Endodermal cell (in vitro differentiated cells): ENCODE measurements around the gene FKBP15. TPM values are rescaled to one million over a fixed set of nuclear protein-coding genes. Genes with fewer than 3 reads are reported as not detected.

Source experiments
- DNase-seq: peaks from one replicate; pipeline ENCODE4 v3.0.0-alpha.2; 2017
- H3K27ac ChIP-seq: 2 replicates; pipeline ENCODE4 v1.5.1; 2013; ENCODE audit warnings: mild to moderate bottlenecking, low read depth, low read length, moderate library complexity
- H3K27me3 ChIP-seq: 2 replicates; pipeline ENCODE4 v1.6.1; 2013; ENCODE audit warnings: mild to moderate bottlenecking, low read length, moderate library complexity; ENCODE audit not compliant: insufficient read depth, control insufficient read depth, poor library complexity, severe bottlenecking
- H3K36me3 ChIP-seq: 2 replicates; pipeline ENCODE4 v1.7.0; 2013; ENCODE audit warnings: mild to moderate bottlenecking, low read length, moderate library complexity; ENCODE audit not compliant: control insufficient read depth, insufficient read depth
- H3K4me1 ChIP-seq: one replicate; pipeline ENCODE4 v1.7.0; 2013; ENCODE audit warnings: low read length; ENCODE audit not compliant: control insufficient read depth, insufficient read depth
- H3K4me3 ChIP-seq: 2 replicates; pipeline ENCODE4 v1.5.1; 2013; ENCODE audit warnings: mild to moderate bottlenecking, low read length, moderate library complexity
- H3K9ac ChIP-seq: 2 replicates; pipeline ENCODE4 v1.6.1; 2013; ENCODE audit warnings: mild to moderate bottlenecking, low read length, moderate library complexity; ENCODE audit not compliant: poor library complexity, severe bottlenecking; ENCODE audit errors: extremely low read depth
- H3K9me3 ChIP-seq: 2 replicates; pipeline ENCODE4 v1.6.1; 2013; ENCODE audit warnings: mild to moderate bottlenecking, low read length, moderate library complexity; ENCODE audit not compliant: control insufficient read depth
- H3K27ac Mint-ChIP-seq: 2 replicates; pipeline ENCODE4 v1.8.0; 2020; ENCODE audit warnings: mixed read lengths
- H3K27me3 Mint-ChIP-seq: 2 replicates; pipeline ENCODE4 v1.8.0; 2021; ENCODE audit warnings: mild to moderate bottlenecking, mixed read lengths; ENCODE audit not compliant: insufficient read depth
- H3K36me3 Mint-ChIP-seq: 2 replicates; pipeline ENCODE4 v1.8.0; 2020; ENCODE audit warnings: low read depth, mixed read lengths
- H3K4me1 Mint-ChIP-seq: 2 replicates; pipeline ENCODE4 v1.8.0; 2020; ENCODE audit warnings: mixed read lengths
- H3K4me3 Mint-ChIP-seq: 2 replicates; pipeline ENCODE4 v1.8.0; 2020; ENCODE audit warnings: mild to moderate bottlenecking, moderate library complexity, mixed read lengths
- H3K9me3 Mint-ChIP-seq: 2 replicates; pipeline ENCODE4 v1.8.0; 2020; ENCODE audit warnings: mild to moderate bottlenecking, mixed read lengths
- WGBS, 2 experiments: methylation state at CpG; one replicate each; pipeline versions ENCODE4 v1.1.5 to v1.1.7; 2013; ENCODE audit warnings: missing lambda C conversion rate in 2 of 2, mixed read lengths in 1 of 2; ENCODE audit not compliant: insufficient coverage in 1 of 2, insufficient read length in 1 of 2; 5-methylcytosine and 5-hydroxymethylcytosine counted together
- total RNA-seq, 2 donors: library from RNA; stranded (reverse); fragmentation: NEBNext Ultra II Directional in 1 of 2; extraction: Animal tissue kit (Norgen Biotek cat#: 25700) in 1 of 2; gene quantifications; 2 replicates in 1 of 2; 3 replicates in 1 of 2; pipeline ENCODE4 v1.2.1, GENCODE V29; 2021
- TF ChIP-seq, protein P1 (sequence below): fragments of 200-600 bp; sonication (generic); conservative IDR thresholded peaks from 2 replicates; pipeline ENCODE4 v1.5.0; 2021; ENCODE audit warnings: antibody characterized with exemption, mild to moderate bottlenecking

The FKBP15 gene
- total RNA-seq, 2 donors from 2014 or later, result 17.1 to 19.6 TPM

DNA sequence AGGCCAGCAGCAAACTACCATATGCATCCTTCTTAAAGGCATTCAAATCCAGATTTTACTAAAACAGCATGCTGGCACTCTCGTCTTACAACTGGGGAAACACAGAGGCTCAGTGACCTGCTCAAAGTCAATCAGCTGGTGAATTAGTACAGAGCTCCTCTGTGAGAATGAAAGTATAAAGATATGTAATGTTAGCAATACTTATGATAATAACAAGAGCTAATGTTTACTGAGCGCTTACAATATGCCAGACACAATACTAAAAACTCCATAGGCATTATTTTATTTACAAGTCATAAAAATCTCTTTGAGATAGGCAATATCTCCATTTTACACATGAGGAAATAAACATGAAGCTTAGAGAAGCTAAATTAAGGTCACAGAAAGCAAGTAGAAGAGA is 28.6 kb downstream of the FKBP15 start:
- H3K9me3 ChIP-seq, result no peaks in the 10 kb centered on the region
- no peaks in the 10 kb centered on the region for H3K9me3 Mint-ChIP-seq
- TF ChIP-seq, protein P1, sequence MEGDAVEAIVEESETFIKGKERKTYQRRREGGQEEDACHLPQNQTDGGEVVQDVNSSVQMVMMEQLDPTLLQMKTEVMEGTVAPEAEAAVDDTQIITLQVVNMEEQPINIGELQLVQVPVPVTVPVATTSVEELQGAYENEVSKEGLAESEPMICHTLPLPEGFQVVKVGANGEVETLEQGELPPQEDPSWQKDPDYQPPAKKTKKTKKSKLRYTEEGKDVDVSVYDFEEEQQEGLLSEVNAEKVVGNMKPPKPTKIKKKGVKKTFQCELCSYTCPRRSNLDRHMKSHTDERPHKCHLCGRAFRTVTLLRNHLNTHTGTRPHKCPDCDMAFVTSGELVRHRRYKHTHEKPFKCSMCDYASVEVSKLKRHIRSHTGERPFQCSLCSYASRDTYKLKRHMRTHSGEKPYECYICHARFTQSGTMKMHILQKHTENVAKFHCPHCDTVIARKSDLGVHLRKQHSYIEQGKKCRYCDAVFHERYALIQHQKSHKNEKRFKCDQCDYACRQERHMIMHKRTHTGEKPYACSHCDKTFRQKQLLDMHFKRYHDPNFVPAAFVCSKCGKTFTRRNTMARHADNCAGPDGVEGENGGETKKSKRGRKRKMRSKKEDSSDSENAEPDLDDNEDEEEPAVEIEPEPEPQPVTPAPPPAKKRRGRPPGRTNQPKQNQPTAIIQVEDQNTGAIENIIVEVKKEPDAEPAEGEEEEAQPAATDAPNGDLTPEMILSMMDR, result no peak
- H3K9ac ChIP-seq, result no peak overlapping the region
- no peak overlapping the region for H3K27ac Mint-ChIP-seq
- no peak for DNase-seq
- 52 to 100% methylated on average over 1 to 2 of the region's 2 CpGs for WGBS, 2 experiments
- peaks cover 3% of the 10 kb centered on the region for H3K4me1 ChIP-seq
- H3K4me3 Mint-ChIP-seq, result no peak overlapping the region
- peaks cover 27% of the 10 kb centered on the region for H3K36me3 Mint-ChIP-seq
- no peaks in the 10 kb centered on the region for H3K4me1 Mint-ChIP-seq
- H3K27ac ChIP-seq, result no peak overlapping the region
- no peaks in the 10 kb centered on the region for H3K27me3 ChIP-seq
- no peak overlapping the region for H3K4me3 ChIP-seq
- H3K27me3 Mint-ChIP-seq, result no peaks in the 10 kb centered on the region
- H3K36me3 ChIP-seq, result peaks cover 66% of the 10 kb centered on the region

DNA sequence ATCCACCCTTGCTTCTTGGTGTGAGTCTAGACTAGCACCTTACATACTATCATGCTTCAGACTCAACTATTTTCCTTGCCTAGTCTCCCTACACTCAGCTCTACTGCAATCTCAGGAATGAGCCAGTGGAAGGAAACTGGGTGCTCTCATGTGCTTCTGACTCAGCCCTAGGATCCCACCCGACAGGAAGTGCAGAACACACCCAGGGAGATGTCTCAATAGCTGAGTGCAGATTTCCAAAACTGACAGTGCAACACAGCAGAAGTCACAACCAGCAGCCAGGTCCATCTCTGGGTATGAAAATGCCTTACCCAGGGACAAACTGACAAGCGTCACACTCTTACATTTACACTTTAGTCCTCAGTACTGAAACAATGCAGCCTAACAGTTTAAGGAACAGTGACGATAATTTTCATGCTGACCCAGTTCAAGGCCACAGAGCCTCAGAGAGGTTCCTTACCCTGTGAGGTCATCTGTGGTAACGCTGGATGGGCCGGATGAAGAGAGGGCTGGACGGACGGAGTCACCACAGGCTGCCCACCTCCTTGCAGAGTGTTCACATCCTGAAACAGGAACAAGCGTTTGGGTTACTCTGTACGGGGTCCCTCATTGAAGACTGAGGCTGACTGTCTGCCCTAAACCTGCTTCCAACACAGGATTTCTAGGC is 33.0 kb downstream of the FKBP15 start:
- peaks cover 3% of the 10 kb centered on the region for H3K4me1 ChIP-seq
- DNase-seq, result no peak
- Mint-ChIP-seq H3K9me3 (no peaks in the 10 kb centered on the region), H3K36me3 (peaks cover 28% of the 10 kb centered on the region), H3K4me3 (no peak overlapping the region), H3K4me1 (no peaks in the 10 kb centered on the region), H3K27ac (no peak overlapping the region), H3K27me3 (no peaks in the 10 kb centered on the region)
- no peaks in the 10 kb centered on the region for H3K27me3 ChIP-seq
- H3K9ac ChIP-seq, result no peak overlapping the region
- no peaks in the 10 kb centered on the region for H3K9me3 ChIP-seq
- H3K36me3 ChIP-seq, result peaks cover 84% of the 10 kb centered on the region
- TF ChIP-seq, protein P1, result no peak
- no peak overlapping the region for H3K4me3 ChIP-seq
- no peak overlapping the region for H3K27ac ChIP-seq
- 90 to 95% methylated on average over 4 to 9 of the region's 9 CpGs for WGBS, 2 experiments

DNA sequence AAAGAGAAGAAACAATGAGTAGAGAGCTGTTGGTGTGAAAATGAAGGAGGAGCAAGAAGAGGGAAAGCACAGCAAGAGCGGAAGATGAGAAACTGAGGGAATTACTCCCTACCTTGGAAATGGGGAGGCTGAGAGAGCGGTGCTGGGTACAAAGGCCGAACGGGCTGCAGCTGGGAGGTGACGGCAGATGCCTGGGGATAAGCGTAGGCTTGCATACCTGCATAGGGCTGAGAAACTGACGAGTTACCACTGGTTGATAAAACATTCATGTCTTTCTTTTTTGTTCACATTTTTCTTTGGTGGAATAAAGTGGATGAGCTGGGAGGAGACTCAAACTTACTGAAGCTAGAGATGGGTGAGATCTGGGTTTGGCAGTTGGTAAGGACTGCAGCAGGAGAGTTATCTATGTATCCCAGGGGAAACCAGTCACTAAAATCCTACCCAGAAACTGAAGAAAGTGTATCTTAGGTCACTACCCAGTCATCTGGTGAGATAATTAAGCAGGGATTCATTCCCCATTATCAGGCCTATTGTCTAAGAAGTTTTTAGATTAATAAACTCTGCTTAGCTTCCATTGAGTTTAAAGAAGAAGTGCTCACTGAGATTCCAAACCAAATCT is 34.8 kb downstream of the FKBP15 start:
- H3K36me3 ChIP-seq, result peaks cover 85% of the 10 kb centered on the region
- no peak overlapping the region for H3K4me3 ChIP-seq
- Mint-ChIP-seq H3K4me1 (no peaks in the 10 kb centered on the region), H3K36me3 (peaks cover 37% of the 10 kb centered on the region), H3K27me3 (no peaks in the 10 kb centered on the region), H3K9me3 (no peaks in the 10 kb centered on the region), H3K4me3 (no peak overlapping the region), H3K27ac (no peak overlapping the region)
- H3K9me3 ChIP-seq, result no peaks in the 10 kb centered on the region
- H3K27me3 ChIP-seq, result no peaks in the 10 kb centered on the region
- no peak for DNase-seq
- no peak overlapping the region for H3K9ac ChIP-seq
- H3K27ac ChIP-seq, result no peak overlapping the region
- TF ChIP-seq, protein P1, result no peak
- H3K4me1 ChIP-seq, result peaks cover 3% of the 10 kb centered on the region
- 92 to 95% methylated on average over 7 of the region's 7 CpGs for WGBS, 2 experiments
